PFSK-1 (cell line): ENCODE measurements around the gene TRPM5.

Source experiments
- FOXP2 ChIP-seq: optimal IDR thresholded peaks from 2 replicates; pipeline ENCODE3; 2011; ENCODE audit warnings: borderline replicate concordance, control low read depth, inconsistent platforms; ENCODE audit not compliant: insufficient read depth; ENCODE audit errors: extremely low read length, extremely low read depth
- POLR2AphosphoS5 ChIP-seq: IDR thresholded peaks from 2 replicates; pipeline ENCODE4 v1.6.1; 2012; ENCODE audit warnings: low read depth, mild to moderate bottlenecking, control low read depth, low read length, moderate library complexity
- REST ChIP-seq, 2 experiments: IDR thresholded peaks; 2 replicates each; pipeline versions ENCODE4 v1.6.1 to v1.8.0; 2011 to 2012; ENCODE audit warnings: low read depth in 2 of 2, low read length in 2 of 2, control low read depth in 1 of 2, inconsistent platforms in 1 of 2, mild to moderate bottlenecking in 1 of 2, moderate library complexity in 1 of 2; ENCODE audit not compliant: insufficient read depth in 1 of 2
- SIN3A ChIP-seq: IDR thresholded peaks from 2 replicates; pipeline ENCODE4 v1.6.1; 2012; ENCODE audit warnings: mild to moderate bottlenecking, low read length, moderate library complexity, borderline replicate concordance; ENCODE audit not compliant: insufficient read depth
- TAF1 ChIP-seq: IDR thresholded peaks from 2 replicates; pipeline ENCODE4 v1.6.1; 2012; ENCODE audit warnings: low read length, control low read depth, borderline replicate concordance; ENCODE audit not compliant: insufficient read depth

Gene TRPM5

DNA sequence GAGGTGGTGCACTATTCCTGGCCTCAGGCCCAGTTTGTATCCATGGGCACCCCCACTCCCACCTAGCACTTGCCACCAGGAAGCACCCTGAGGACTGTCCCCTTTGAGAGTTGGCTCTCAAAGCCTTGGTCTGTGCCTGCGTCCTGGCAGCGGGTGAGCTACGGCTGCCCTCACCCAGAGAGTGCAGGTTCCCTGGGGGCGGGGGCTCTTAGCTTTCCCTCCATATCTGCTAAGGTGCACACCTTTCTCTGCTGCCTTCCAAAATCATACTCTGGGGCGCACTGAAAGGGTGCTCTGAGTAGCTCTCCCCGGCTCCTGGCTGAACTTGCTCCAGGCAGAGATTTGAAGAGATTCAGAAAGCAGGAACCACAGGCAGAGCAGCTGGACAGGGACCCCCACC lies 7.6 kb upstream of the TRPM5 start:
- no peak for TF ChIP-seq SIN3A

GRCh38 chr11:2451336-2451735 lies 7.0 kb upstream of the TRPM5 start:
- TF ChIP-seq REST (IDR thresholded peaks at IDR 0.05; ENCODE audit: insufficient read depth in 1 of 2, low read depth in 2 of 2, low read length in 2 of 2) = no peak
- no peak for TF ChIP-seq SIN3A
- TF ChIP-seq FOXP2 = no peak
- no peak for TF ChIP-seq POLR2AphosphoS5
- no peak for TF ChIP-seq TAF1

DNA sequence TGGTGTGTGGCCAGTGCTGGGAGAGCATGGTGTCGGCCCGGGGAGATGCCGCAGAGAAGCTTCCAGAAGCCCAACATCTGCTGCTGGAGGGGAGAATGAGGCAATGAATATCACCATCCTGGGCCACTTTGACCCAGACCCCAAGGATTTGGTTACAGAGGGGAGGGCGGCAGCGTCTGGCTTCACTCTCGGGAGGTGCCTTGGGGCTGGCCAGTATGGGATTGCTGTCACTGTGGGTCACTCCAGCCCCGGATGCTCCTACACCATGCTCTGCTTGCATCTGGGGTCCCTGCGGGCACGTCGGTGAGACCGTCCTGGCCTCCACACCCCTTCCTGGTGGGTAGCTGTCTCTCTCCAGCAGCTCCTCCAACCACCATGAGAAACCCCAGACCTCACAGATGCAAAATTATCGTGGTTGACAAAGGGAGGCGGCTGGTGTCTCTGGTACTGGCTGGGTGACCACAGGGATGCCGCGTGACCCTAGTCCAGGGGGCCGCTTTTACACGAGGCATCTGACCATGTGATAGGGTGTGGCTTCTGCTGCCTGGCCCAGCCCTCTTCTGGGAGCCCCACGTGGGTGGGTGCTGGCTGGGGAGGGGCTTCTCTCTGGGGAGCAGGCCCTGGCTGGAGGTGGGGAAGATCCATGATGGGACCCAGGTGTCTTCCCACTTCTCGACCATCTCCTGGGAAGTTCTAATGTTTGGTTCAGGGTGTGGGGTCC lies 6.2 kb upstream of the TRPM5 start:
- TF ChIP-seq SIN3A (no peak), POLR2AphosphoS5 (no peak), REST (IDR thresholded peaks at IDR 0.05; ENCODE audit: insufficient read depth in 1 of 2, low read depth in 2 of 2, low read length in 2 of 2) (no peak), TAF1 (no peak), FOXP2 (no peak)

- no peak for TF ChIP-seq SIN3A
- TF ChIP-seq TAF1 = no peak
- TF ChIP-seq REST (IDR thresholded peaks at IDR 0.05; ENCODE audit: insufficient read depth in 1 of 2, low read depth in 2 of 2, low read length in 2 of 2) = no peak
Observed at GRCh38 chr11:2449548-2450320, 5.4 kb upstream of the TRPM5 start.

DNA sequence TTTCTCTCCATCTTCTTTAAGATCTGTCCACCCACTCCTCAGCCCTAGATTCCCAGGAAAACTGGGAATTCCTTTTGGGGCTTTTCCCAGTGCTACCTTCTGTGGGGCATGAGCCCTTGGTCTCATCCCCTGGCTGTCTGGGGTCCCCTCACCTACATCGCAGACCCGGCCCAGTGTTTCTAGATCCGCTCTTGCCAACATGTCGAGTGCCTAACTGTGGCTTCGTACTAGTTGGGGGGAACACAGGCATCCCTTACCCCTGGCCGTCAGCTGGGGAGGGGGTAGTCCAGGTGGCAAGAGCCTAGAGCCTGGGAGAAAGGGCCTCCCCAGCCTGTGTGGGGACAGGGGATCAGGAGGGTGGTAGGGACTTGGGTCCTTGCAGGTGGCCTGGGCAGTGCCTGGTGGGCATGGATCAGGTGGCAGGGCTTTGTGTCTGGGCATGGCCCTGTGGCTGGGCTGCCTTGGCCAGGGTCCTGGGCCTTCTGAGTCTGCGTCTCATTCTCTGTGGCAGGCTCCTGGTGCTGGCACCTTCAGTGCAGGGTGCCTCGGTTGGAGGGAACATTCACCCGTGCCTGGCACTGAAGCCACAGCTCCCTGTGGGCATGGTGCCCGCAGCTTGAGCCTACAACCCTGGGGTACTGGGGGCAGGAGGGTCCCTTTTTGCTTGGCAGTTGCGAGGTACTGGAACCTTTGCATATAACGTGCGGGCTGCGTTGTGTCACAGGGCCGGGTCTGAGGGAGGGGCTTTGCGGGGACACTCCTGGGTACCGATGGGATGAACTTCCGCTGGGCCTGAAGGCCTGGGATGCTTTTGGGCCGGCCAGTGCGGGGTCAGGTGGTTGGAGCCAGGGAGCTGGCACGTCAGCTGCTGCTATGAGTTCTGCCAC lies 4.6 kb upstream of the TRPM5 start:
- TF ChIP-seq TAF1 = no peak
- no peak for TF ChIP-seq SIN3A
- no peak for TF ChIP-seq POLR2AphosphoS5
- no peak for TF ChIP-seq REST (IDR thresholded peaks at IDR 0.05; ENCODE audit: insufficient read depth in 1 of 2, low read depth in 2 of 2, low read length in 2 of 2)
- TF ChIP-seq FOXP2 = no peak
